WTC11 (cell line): ENCODE measurements around the gene OR2A5. TPM values are rescaled to one million over a fixed set of nuclear protein-coding genes. Genes with fewer than 3 reads are reported as not detected.

Experiments used
- ATAC-seq: fragments of 200-7000 bp; cut with Tn5 transposase; 2 replicates; pipeline ENCODE4 v1.10.0; 2021; ENCODE audit warnings: mild to moderate bottlenecking, moderate library complexity
- CTCF ChIA-PET: fragments of 300-600 bp; sonication (Branson Sonifier 250); formaldehyde crosslinking; loops from one replicate; lab custom pipeline; 2021; ENCODE audit warnings: antibody characterized with exemption; lab: Charles Lee
- POLR2A ChIA-PET: fragments of 350-600 bp; sonication (Branson Sonifier 250); formaldehyde crosslinking; loops from one replicate; lab custom pipeline; 2021; ENCODE audit warnings: antibody characterized with exemption; lab: Charles Lee
- DNase-seq: peaks from one replicate; pipeline ENCODE4 v3.0.0; 2021; ENCODE audit warnings: low spot score
- H3K27ac Mint-ChIP-seq: 2 replicates; pipeline ENCODE4 v1.8.0; 2021; ENCODE audit warnings: mixed read lengths
- H3K27me3 Mint-ChIP-seq: 2 replicates; pipeline ENCODE4 v1.8.0; 2021; ENCODE audit warnings: low read depth, mild to moderate bottlenecking, moderate library complexity, mixed read lengths
- H3K36me3 Mint-ChIP-seq: 2 replicates; pipeline ENCODE4 v1.8.0; 2021; ENCODE audit warnings: mixed read lengths
- H3K4me1 Mint-ChIP-seq: 2 replicates; pipeline ENCODE4 v1.8.0; 2022; ENCODE audit warnings: mixed read lengths
- H3K4me3 Mint-ChIP-seq: 2 replicates; pipeline ENCODE4 v1.8.0; 2021; ENCODE audit warnings: mild to moderate bottlenecking, moderate library complexity, mixed read lengths
- H3K9me3 Mint-ChIP-seq: 2 replicates; pipeline ENCODE4 v1.8.0; 2021; ENCODE audit warnings: mixed read lengths
- ATF1 ChIP-seq: sonication (generic); formaldehyde crosslinking; IDR thresholded peaks from 2 replicates; pipeline ENCODE4 v1.8.1; 2023; ENCODE audit warnings: mild to moderate bottlenecking, moderate library complexity, missing genetic modification reagents
- ATF3 ChIP-seq: sonication (generic); formaldehyde crosslinking; conservative IDR thresholded peaks from 2 replicates; pipeline ENCODE4 v1.8.1; 2022; ENCODE audit warnings: mild to moderate bottlenecking, missing genetic modification reagents
- JAZF1 ChIP-seq: fragments of 250-450 bp; sonication (Bioruptor Pico); IDR thresholded peaks from 2 replicates; pipeline ENCODE4 v1.9.0; 2021; ENCODE audit warnings: moderate library complexity, mild to moderate bottlenecking, inconsistent platforms
- MAX ChIP-seq: sonication (generic); formaldehyde crosslinking; IDR thresholded peaks from 2 replicates; pipeline ENCODE4 v1.8.0; 2022; ENCODE audit warnings: mild to moderate bottlenecking, missing genetic modification reagents
- NFYB ChIP-seq: sonication (generic); formaldehyde crosslinking; conservative IDR thresholded peaks from 2 replicates; pipeline ENCODE4 v1.8.0; 2022; ENCODE audit warnings: low read depth, missing genetic modification reagents
- RORB ChIP-seq: fragments of 250-450 bp; sonication (Bioruptor Pico); IDR thresholded peaks from 2 replicates; pipeline ENCODE4 v1.9.0; 2021; ENCODE audit warnings: mild to moderate bottlenecking
- SOX15 ChIP-seq: fragments of 250-450 bp; sonication (Bioruptor Pico); IDR thresholded peaks from 2 replicates; pipeline ENCODE4 v1.9.0; 2021; ENCODE audit warnings: mild to moderate bottlenecking
- TEAD1 ChIP-seq: sonication (generic); formaldehyde crosslinking; IDR thresholded peaks from 2 replicates; pipeline ENCODE4 v1.8.0; 2022; ENCODE audit warnings: mild to moderate bottlenecking, missing genetic modification reagents
- TEAD4 ChIP-seq: sonication (generic); formaldehyde crosslinking; IDR thresholded peaks from 2 replicates; pipeline ENCODE4 v1.8.0; 2022; ENCODE audit warnings: mild to moderate bottlenecking, missing genetic modification reagents
- ZNF219 ChIP-seq: sonication (generic); formaldehyde crosslinking; IDR thresholded peaks from 2 replicates; pipeline ENCODE4 v1.8.0; 2023; ENCODE audit warnings: missing genetic modification reagents, mild to moderate bottlenecking, borderline replicate concordance
- ZNF317 ChIP-seq: sonication (generic); formaldehyde crosslinking; IDR thresholded peaks from 2 replicates; pipeline ENCODE4 v1.8.1; 2023; ENCODE audit warnings: low read depth, mild to moderate bottlenecking, moderate library complexity, missing genetic modification reagents, borderline replicate concordance
- total RNA-seq: library from RNA; stranded (reverse); gene quantifications from 3 replicates; pipeline ENCODE4 v1.2.3, GENCODE V29; 2021
- TF ChIP-seq, protein P1 (sequence below): sonication (generic); formaldehyde crosslinking; IDR thresholded peaks from 2 replicates; pipeline ENCODE4 v1.8.1; 2022; ENCODE audit warnings: missing genetic modification reagents, borderline replicate concordance
- TF ChIP-seq, protein P2 (sequence below): sonication (generic); formaldehyde crosslinking; IDR thresholded peaks from 2 replicates; pipeline ENCODE4 v1.8.0; 2022; ENCODE audit warnings: mild to moderate bottlenecking, missing genetic modification reagents
- TF ChIP-seq, protein P3 (sequence below): sonication (generic); formaldehyde crosslinking; IDR thresholded peaks from 2 replicates; pipeline ENCODE4 v1.8.1; 2022; ENCODE audit warnings: low read depth, mild to moderate bottlenecking, moderate library complexity, missing genetic modification reagents, borderline replicate concordance
- TF ChIP-seq, protein P4 (sequence below): fragments of 250-450 bp; sonication (Bioruptor Pico); IDR thresholded peaks from 2 replicates; pipeline ENCODE4 v1.9.0; 2021; ENCODE audit warnings: mild to moderate bottlenecking, borderline replicate concordance
- TF ChIP-seq, protein P5 (sequence below): sonication (generic); formaldehyde crosslinking; IDR thresholded peaks from 2 replicates; pipeline ENCODE4 v1.8.0; 2023; ENCODE audit warnings: missing genetic modification reagents, mild to moderate bottlenecking, borderline replicate concordance

Gene OR2A5
- total RNA-seq, 1 experiment from 2014 or later = not detected

DNA sequence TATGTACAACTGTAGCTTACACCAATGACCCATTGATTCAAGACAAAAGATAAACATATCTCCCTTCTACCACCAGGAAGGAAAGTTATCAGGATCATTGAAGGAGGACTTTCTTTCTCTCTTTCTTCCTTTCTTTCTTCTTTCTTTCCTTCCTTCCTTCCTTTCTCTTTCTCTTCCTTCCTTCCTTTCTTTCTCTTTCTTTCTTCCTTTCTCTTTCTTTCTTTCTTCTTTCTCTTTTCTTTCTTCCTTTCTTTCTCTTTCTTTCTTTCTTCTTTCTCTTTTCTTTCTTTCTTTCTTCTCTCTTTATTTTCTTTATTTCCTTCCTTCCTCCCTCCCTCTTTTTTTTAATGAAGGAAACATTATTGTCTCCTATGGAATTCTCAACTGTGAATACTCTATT lies 50.0 kb downstream of the OR2A5 start:
- Mint-ChIP-seq H3K4me1 (no peaks in the 10 kb centered on the region), H3K4me3 (no peak overlapping the region), H3K27me3 (no peaks in the 10 kb centered on the region), H3K36me3 (no peaks in the 10 kb centered on the region), H3K9me3 (no peaks in the 10 kb centered on the region), H3K27ac (no peak overlapping the region)
- ChIA-PET CTCF (no interaction called here), POLR2A (no interaction called here)
- DNase-seq (no peak), ATAC-seq (no peak)
- TF ChIP-seq, protein P1, sequence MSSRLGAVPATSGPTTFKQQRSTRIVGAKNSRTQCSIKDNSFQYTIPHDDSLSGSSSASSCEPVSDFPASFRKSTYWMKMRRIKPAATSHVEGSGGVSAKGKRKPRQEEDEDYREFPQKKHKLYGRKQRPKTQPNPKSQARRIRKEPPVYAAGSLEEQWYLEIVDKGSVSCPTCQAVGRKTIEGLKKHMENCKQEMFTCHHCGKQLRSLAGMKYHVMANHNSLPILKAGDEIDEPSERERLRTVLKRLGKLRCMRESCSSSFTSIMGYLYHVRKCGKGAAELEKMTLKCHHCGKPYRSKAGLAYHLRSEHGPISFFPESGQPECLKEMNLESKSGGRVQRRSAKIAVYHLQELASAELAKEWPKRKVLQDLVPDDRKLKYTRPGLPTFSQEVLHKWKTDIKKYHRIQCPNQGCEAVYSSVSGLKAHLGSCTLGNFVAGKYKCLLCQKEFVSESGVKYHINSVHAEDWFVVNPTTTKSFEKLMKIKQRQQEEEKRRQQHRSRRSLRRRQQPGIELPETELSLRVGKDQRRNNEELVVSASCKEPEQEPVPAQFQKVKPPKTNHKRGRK = no peak
- TF ChIP-seq SOX15 (CRISPR knock-in tag) = no peak
- TF ChIP-seq, protein P2, sequence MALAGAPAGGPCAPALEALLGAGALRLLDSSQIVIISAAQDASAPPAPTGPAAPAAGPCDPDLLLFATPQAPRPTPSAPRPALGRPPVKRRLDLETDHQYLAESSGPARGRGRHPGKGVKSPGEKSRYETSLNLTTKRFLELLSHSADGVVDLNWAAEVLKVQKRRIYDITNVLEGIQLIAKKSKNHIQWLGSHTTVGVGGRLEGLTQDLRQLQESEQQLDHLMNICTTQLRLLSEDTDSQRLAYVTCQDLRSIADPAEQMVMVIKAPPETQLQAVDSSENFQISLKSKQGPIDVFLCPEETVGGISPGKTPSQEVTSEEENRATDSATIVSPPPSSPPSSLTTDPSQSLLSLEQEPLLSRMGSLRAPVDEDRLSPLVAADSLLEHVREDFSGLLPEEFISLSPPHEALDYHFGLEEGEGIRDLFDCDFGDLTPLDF (CRISPR knock-in tag) = no peak
- TF ChIP-seq NFYB (CRISPR knock-in tag) = no peak
- TF ChIP-seq JAZF1 (CRISPR knock-in tag) = no peak
- TF ChIP-seq ZNF317 (CRISPR knock-in tag) = no peak
- no peak for TF ChIP-seq RORB (CRISPR knock-in tag)
- no peak for TF ChIP-seq MAX (CRISPR knock-in tag)
- TF ChIP-seq, protein P3, sequence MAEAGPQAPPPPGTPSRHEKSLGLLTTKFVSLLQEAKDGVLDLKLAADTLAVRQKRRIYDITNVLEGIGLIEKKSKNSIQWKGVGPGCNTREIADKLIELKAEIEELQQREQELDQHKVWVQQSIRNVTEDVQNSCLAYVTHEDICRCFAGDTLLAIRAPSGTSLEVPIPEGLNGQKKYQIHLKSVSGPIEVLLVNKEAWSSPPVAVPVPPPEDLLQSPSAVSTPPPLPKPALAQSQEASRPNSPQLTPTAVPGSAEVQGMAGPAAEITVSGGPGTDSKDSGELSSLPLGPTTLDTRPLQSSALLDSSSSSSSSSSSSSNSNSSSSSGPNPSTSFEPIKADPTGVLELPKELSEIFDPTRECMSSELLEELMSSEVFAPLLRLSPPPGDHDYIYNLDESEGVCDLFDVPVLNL (CRISPR knock-in tag) = no peak
- TF ChIP-seq ATF3 = no peak
- no peak for TF ChIP-seq TEAD1 (CRISPR knock-in tag)
- TF ChIP-seq, protein P4, sequence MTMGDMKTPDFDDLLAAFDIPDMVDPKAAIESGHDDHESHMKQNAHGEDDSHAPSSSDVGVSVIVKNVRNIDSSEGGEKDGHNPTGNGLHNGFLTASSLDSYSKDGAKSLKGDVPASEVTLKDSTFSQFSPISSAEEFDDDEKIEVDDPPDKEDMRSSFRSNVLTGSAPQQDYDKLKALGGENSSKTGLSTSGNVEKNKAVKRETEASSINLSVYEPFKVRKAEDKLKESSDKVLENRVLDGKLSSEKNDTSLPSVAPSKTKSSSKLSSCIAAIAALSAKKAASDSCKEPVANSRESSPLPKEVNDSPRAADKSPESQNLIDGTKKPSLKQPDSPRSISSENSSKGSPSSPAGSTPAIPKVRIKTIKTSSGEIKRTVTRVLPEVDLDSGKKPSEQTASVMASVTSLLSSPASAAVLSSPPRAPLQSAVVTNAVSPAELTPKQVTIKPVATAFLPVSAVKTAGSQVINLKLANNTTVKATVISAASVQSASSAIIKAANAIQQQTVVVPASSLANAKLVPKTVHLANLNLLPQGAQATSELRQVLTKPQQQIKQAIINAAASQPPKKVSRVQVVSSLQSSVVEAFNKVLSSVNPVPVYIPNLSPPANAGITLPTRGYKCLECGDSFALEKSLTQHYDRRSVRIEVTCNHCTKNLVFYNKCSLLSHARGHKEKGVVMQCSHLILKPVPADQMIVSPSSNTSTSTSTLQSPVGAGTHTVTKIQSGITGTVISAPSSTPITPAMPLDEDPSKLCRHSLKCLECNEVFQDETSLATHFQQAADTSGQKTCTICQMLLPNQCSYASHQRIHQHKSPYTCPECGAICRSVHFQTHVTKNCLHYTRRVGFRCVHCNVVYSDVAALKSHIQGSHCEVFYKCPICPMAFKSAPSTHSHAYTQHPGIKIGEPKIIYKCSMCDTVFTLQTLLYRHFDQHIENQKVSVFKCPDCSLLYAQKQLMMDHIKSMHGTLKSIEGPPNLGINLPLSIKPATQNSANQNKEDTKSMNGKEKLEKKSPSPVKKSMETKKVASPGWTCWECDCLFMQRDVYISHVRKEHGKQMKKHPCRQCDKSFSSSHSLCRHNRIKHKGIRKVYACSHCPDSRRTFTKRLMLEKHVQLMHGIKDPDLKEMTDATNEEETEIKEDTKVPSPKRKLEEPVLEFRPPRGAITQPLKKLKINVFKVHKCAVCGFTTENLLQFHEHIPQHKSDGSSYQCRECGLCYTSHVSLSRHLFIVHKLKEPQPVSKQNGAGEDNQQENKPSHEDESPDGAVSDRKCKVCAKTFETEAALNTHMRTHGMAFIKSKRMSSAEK = no peak
- TF ChIP-seq ATF1 = no peak
- TF ChIP-seq TEAD4 (CRISPR knock-in tag) = no peak
- TF ChIP-seq, protein P5, sequence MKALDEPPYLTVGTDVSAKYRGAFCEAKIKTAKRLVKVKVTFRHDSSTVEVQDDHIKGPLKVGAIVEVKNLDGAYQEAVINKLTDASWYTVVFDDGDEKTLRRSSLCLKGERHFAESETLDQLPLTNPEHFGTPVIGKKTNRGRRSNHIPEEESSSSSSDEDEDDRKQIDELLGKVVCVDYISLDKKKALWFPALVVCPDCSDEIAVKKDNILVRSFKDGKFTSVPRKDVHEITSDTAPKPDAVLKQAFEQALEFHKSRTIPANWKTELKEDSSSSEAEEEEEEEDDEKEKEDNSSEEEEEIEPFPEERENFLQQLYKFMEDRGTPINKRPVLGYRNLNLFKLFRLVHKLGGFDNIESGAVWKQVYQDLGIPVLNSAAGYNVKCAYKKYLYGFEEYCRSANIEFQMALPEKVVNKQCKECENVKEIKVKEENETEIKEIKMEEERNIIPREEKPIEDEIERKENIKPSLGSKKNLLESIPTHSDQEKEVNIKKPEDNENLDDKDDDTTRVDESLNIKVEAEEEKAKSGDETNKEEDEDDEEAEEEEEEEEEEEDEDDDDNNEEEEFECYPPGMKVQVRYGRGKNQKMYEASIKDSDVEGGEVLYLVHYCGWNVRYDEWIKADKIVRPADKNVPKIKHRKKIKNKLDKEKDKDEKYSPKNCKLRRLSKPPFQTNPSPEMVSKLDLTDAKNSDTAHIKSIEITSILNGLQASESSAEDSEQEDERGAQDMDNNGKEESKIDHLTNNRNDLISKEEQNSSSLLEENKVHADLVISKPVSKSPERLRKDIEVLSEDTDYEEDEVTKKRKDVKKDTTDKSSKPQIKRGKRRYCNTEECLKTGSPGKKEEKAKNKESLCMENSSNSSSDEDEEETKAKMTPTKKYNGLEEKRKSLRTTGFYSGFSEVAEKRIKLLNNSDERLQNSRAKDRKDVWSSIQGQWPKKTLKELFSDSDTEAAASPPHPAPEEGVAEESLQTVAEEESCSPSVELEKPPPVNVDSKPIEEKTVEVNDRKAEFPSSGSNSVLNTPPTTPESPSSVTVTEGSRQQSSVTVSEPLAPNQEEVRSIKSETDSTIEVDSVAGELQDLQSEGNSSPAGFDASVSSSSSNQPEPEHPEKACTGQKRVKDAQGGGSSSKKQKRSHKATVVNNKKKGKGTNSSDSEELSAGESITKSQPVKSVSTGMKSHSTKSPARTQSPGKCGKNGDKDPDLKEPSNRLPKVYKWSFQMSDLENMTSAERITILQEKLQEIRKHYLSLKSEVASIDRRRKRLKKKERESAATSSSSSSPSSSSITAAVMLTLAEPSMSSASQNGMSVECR (CRISPR knock-in tag) = no peak
- TF ChIP-seq ZNF219 = no peak
